NOMO-1 treated with dmso at 0.1 percent for 144 hours (cell line): ENCODE measurements around the gene BCL6B.
"Not testable (repeated sequence)": the region's sequence is repeated elsewhere in the genome, so short reads cannot be mapped to it uniquely, and the experiment has no call there.

Source experiments
- DNase-seq: peaks from one replicate; lab custom pipeline; 2025; ENCODE audit not compliant: unreplicated experiment; lab: John Stamatoyannopoulos, UW

Gene BCL6B, protein sequence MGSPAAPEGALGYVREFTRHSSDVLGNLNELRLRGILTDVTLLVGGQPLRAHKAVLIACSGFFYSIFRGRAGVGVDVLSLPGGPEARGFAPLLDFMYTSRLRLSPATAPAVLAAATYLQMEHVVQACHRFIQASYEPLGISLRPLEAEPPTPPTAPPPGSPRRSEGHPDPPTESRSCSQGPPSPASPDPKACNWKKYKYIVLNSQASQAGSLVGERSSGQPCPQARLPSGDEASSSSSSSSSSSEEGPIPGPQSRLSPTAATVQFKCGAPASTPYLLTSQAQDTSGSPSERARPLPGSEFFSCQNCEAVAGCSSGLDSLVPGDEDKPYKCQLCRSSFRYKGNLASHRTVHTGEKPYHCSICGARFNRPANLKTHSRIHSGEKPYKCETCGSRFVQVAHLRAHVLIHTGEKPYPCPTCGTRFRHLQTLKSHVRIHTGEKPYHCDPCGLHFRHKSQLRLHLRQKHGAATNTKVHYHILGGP

DNA sequence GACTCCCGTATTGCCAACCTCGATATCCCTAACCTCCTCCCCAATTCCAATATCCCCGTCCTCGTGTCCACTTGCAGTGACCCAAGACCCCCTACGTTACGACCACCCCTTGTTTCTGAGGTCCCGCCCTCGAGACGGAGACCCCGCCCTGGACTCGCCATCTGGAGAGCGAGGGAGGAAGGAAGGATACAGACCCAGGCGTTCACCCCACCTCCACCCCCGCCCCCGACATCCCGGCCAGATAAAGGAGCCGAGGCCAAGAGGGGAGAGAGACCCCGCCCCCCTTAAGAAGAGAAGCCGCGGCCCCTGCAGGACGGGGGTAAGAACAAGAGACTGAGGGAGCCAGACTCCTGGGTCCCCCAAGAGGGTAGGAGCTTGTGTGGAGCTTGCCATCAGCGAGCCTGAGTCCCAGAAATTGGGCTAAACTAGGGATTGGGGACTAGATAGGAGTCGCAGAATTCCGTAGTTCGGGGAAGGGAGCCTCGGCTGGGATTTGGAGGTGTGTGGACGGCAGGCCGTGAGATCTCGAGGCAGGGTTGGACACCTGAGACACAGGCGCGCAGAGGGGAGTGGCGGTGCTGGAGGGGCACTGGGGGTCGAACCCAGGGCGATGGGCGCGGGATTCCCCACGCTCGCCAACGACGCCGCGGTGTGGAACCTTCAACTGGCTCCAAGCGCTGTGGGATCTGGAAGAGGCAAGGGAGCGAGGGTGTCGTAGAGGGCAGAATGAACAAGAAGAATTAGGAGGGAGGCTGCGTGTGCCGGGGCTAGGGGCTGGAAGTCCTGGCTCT is at the start of gene BCL6B:
Gene BCL6B (plus strand): TSS at position 270 of the 791 bp plus-strand sequence. CDS start 622 bp downstream, outside the sequence.
- DNase-seq, result no peak

DNA sequence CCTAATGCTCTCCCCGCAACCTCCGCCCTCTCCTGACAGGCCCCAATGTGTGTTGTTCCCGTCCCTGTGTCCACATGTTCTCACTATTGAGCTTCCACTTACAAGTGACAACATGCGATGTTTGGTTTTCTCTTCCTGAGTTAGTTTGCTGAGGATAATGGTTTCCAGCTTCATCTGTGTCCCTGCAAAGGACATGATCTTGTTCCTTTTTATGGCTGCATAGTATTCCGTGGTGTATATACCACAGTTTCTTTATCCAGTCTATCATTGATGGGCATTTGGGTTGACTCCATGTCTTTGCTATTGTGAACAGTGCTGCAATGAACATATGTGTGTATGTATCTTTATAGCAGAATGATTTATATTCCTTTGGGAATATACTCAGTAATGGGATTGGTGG is 43.4 kb upstream of the BCL6B start:
- not testable (repeated sequence) for DNase-seq

GRCh38 chr17:6981426-6981825 is 41.4 kb upstream of the BCL6B start:
- no peak for DNase-seq

DNA sequence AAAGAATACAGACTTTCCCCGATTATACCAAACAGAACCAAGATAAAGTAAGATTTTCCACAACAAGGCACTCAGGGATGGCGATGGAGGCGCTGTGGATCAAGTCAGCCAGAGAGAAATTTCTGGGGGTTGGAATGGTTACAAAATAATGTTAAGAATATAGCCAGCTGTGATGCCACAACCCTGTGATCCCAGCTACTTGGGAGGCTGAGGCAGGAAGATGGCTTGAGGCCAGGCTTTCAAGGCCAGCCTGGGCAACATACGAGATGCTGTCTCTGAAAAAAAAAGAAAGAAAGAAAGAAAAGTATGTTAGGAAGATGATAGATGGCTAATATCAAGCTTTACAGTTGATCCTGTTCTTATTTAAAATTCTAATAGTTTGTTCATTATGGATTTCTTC is 37.6 kb upstream of the BCL6B start:
- DNase-seq, result no peak

DNA sequence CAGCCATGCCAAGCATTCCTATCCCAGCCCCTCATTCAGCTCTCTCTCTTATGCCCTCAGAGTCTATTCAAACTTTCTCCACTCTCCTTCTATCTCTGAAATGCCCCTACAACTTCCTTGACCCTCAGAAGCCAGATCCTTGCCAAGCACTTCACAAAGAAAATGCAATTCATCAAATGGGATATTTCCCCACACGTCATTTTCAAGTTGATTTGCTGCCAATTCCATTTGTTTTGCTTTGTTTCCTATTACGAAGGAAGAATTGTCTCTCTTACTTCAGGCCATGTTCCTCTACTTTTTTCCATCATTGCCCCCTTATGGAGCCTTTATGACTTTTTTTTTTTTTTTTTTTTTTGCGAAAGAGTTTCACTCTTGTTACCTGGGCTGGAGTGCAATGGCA is 36.2 kb upstream of the BCL6B start:
- DNase-seq, result no peak

GRCh38 chr17:6989779-6990178 is 33.1 kb upstream of the BCL6B start:
- DNase-seq, result no peak

GRCh38 chr17:6993613-6994056 is 29.2 kb upstream of the BCL6B start:
- DNase-seq, result not testable (repeated sequence)

- DNase-seq, result no peak
Observed at GRCh38 chr17:6994118-6994598, 28.7 kb upstream of the BCL6B start.

DNA sequence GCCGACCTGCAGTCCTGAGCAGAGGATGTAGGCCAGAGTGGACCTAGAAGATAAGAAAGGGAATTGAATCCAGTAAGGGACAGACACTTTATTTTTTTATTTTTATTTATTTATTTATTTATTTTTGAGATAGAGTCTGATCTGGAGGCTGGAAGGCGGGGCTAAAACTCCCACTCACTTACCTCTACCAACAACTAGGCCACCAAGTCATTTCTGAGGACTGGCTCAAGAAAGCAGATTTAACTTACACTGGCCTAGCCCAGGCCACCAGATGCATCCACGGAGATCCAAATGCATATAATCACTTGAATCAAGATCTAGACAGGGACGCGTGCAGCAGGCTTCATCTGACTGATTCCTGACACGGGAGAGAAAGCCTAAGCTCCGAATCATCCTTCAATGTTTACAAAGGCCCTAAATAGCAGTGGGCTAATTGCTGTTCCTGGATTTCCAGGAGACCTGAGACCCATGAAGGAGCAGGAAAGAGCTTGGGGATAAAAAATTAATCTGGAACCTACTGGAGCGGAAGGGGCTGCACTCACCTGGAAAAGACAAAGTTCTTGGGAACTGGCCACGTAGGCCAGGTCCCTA is 28.1 kb upstream of the BCL6B start:
- DNase-seq, result no peak

DNA sequence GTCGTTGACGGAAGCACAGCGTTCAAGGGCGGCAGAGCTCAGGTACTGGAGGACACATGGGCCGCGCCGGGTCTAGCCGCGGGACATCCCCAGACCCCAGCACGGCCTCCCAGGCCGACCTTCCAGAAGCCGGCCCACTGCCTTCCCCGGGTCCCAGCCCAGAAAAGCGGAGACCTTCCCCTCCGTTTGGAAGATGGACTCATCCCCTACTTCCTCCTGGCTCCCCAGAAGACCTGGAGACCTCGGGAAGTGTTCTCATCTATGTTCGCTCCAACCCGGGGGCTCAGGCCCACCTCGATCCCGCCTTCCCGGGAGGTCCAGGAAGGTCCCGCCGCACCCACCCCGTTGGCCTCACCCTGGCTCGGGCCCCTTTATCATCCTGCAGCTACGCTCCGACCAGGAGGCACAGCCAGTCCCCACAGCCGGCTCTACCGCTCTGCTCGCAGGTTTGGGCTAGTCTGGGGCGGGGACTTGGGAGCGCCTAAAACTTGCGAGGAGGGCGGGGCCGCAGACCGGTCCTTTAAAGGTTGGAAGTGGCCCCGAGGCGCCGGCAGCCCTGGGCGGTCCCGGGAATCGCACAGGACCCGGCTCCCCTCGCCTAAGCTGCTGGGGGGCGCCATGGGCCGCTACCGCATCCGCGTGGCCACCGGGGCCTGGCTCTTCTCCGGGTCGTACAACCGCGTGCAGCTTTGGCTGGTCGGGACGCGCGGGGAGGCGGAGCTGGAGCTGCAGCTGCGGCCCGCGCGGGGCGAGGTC is 27.2 kb upstream of the BCL6B start, which contains the start of gene ALOX12:
Gene ALOX12 (plus strand): TSS at position 550 of the 756 bp plus-strand sequence. CDS start 69 bp downstream, at position 619.
- no peak for DNase-seq

GRCh38 chr17:6996256-6997011 is 26.4 kb upstream of the BCL6B start:
- no peak for DNase-seq

- DNase-seq, result no peak
Observed at GRCh38 chr17:6997171-6997570, 25.7 kb upstream of the BCL6B start.

DNA sequence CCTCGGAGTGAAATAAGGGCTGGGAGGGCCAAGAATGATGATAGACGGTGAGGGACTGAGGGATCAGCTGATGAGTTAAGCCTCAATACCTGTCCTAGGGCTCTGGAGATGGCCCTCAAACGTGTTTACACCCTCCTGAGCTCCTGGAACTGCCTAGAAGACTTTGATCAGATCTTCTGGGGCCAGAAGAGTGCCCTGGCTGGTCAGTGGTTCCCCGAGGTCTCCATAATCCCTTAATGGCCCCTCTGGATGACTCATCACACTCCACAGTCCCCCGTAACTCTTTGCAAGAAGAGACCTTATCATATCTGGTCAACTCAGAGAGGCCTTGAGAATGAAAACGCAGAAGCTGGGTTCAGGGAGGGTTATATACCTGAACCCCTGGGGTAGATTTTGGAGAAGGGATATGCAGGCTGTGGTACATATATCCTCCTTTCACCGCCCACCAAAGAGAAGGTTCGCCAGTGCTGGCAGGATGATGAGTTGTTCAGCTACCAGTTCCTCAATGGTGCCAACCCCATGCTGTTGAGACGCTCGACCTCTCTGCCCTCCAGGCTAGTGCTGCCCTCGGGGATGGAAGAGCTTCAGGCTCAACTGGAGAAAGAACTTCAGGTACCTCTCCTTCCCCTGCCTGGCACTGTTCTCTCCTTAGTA is 23.9 kb upstream of the BCL6B start:
- no peak for DNase-seq

DNA sequence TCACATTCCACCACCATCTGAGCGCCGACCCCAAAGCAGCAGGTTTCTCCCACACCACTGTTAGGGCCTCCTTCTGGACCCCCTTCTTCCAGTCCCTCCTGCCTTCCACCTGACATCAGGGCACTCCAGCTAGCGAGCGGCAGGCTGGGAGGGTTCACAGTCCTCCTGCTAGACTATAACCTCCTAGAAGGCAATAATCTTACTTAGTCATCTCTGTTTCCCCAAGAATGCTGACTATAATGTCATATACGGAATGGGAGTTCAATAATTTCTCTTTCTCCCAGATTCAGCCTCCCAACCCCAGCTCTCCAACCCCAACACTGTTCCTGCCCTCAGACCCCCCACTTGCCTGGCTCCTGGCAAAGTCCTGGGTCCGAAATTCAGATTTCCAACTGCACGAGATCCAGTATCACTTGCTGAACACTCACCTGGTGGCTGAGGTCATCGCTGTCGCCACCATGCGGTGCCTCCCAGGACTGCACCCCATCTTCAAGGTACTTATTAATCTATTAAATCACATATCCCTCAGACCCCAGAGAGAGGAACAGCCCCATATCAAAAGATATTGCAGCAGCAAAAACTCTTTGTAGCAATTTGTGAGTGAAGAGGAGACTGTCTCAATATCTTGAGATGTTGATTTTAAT is 21.4 kb upstream of the BCL6B start:
- DNase-seq, result peak; percentile 7

DNA sequence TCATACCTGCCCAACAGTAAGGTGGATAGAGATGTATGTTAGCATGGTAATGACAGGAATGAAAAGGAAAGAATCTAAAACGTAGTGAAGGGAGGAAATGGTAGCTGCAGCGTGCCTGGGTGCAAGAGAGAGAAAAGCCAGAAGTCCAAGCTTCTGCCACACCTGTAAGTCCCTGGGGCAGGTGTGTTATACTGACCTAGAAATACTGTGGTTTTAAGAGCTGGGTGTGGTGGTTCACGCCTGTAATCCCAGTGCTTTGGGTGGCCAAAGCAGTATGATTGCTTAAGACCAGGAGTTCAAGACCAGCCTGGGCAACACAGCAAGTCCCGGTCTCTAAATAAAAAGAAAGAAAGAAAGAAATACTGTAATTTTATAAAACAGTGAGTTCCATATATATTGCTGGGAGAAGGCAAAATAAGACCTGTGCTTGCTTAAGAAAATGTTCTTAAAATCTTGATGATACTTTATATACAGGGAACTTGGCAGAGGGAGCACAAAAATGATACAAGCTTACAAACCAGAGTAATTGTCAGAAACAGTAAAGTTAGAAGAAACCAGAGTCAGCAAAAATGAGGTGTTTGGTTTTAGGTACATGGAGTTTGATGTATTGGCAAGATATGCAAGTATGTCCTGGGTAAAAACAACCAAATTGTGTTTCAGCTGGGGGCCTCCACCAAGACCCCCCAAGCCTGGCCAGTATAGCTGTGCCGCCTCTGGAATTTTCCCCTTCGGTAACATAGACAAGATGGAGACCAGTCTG is 20.4 kb upstream of the BCL6B start:
- DNase-seq, result no peak

DNA sequence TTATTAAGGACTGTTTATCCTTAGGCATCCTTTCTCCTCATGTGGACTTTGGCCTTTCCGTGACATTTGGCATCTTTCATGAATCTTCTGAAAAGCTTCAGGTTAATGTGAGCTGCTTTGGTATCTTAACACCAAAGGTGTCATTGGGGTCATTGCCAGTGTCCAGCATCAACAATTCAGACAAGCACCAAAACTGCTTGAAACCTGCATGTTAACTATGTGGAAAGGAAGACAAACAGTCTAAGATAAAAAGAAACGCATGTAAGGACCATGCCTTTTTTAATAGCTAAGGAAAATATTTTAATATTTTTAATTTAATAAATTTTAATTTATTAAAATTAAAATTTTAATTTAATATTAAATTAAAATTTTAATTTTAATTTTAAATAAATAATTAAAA is 19.1 kb upstream of the BCL6B start:
- DNase-seq, result no peak

DNA sequence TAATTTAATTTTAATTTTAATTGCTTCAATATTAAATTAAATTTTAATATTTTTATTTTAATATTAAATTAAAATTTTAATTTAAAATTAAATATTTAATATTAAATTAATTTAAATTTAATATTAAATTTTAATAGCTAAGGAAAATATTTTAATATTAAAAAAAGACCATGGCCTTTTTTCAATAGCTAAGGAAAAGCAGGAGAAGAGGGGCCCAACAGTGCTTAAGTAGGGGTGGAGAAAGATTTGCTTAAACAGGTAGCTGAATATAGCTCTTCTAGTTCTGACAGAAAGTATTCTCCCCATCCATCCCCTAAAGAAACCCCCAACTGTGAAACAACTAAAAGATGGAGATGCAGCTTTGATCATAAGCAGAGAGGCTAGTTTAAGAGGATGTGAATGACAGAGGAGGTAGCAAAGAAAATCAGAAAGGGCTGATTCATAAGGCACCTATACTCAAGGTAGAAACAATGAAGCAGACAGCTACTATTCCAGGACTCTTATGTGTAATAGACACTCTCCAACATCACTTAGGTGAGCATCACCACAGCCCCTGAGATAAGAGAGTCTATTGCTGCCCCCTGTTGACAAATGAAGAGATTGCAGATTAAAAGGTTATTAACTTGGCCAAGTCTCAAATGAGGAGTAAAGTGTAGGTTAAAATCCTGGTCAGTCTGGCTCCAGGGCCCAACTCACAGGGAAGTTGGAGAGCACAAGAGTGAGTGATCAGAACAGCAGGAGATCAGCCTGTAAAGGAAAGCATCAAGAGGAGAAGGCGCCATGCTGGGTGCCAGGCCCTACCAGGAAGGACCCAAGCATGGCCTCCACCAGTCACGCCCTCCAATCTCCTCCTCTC is 18.2 kb upstream of the BCL6B start:
- DNase-seq, result peak; percentile 72
